ENCODE results near the gene SHOC2. TPM values are rescaled to one million over a fixed set of nuclear protein-coding genes. Genes with fewer than 3 reads are reported as not detected.

SHOC2 gene
- total and polyA plus RNA-seq, 2 of the 8 experiments (the other 6 are each of a cell fraction or from before 2014, with no cell fraction given), result 7.6 to 28.2 TPM

DNA sequence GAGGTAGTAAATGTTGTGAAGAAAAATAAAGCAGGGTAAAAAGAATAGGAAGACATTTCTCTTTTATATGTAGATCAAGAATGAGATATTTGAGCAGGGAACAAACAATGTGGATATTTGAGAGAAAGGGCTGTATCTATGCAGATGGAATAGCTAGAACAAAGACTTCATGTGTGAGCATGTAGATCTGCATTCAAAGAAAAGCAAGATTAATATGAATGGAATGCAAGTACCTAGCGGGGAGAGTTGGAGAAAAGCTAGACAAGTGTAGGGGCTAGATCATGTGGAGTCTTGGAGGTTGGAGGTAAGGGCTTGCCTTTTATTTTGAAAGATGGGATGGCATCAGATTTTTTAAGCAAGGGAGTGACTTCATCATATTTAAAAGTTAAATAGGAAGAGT lies 27.1 kb downstream of the SHOC2 start:
- H3K36me3 ChIP-seq (ENCODE audit: control insufficient read depth in 2 of 4, insufficient read depth in 4 of 4, low read length in 3 of 4), result no peaks in the 10 kb centered on the region
- no peak overlapping the region for H2BK15ac ChIP-seq (ENCODE audit: low read length)
- H3K23ac ChIP-seq (ENCODE audit: insufficient read length), result no peak overlapping the region
- 74% methylated on average over 1 of the region's 1 CpG; no CpG with 5 or more reads in 1 of the 2 experiments for whole genome bisulfite sequencing, 2 experiments (ENCODE audit: extremely low coverage in 1 of 2, insufficient coverage in 1 of 2, insufficient read length in 1 of 2, insufficient replicate concordance in 2 of 2, low coverage in 1 of 2, low lambda C conversion rate in 2 of 2, missing lambda C conversion rate in 1 of 2)
- H3K4me3 ChIP-seq (ENCODE audit: extremely low read depth in 1 of 4, insufficient read depth in 2 of 4, low read depth in 3 of 4, low read length in 4 of 4), result no peak overlapping the region
- no peak overlapping the region for H2BK120ac ChIP-seq (replicated peaks; ENCODE audit: low read depth, low read length)
- no peak overlapping the region for H3K18ac ChIP-seq (ENCODE audit: extremely low read depth, low read length)
- no peak overlapping the region for H3K27ac ChIP-seq (ENCODE audit: low read depth, low read length)
- no peaks in the 10 kb centered on the region for H3K23me2 ChIP-seq (ENCODE audit: low read depth, low read length)
- no peaks in the 10 kb centered on the region for H3K9me3 ChIP-seq (ENCODE audit: insufficient read depth in 2 of 2, low read depth in 1 of 2, low read length in 1 of 2)
- H3K4me2 ChIP-seq (ENCODE audit: insufficient read depth in 1 of 2, low read depth in 2 of 2, low read length in 2 of 2), result no peak overlapping the region
- H4K5ac ChIP-seq (ENCODE audit: insufficient read length, low read depth, low read length), result no peak overlapping the region
- H2AFZ ChIP-seq (ENCODE audit: low read length), result no peak overlapping the region
- POLR2A ChIA-PET (ENCODE audit: partially characterized antibody), result no interaction called here
- TF ChIP-seq TEAD4 (IDR thresholded peaks at IDR 0.05; ENCODE audit: low read depth, low read length), result no peak
- no peak for TF ChIP-seq SUZ12 (IDR thresholded peaks at IDR 0.05; ENCODE audit: low read length)
- TF ChIP-seq MAFK (IDR thresholded peaks at IDR 0.05; ENCODE audit: low read depth, low read length), result no peak
- TF ChIP-seq EZH2 (IDR thresholded peaks at IDR 0.05; ENCODE audit: low read depth, low read length, severe bottlenecking), result no peak
- TF ChIP-seq CEBPB (IDR thresholded peaks at IDR 0.05; ENCODE audit: low read depth, low read length), result no peak
- TF ChIP-seq TBP (IDR thresholded peaks at IDR 0.05; ENCODE audit: low read depth, low read length), result no peak
- TF ChIP-seq SP4 (IDR thresholded peaks at IDR 0.05; ENCODE audit: low read length), result no peak
- CTCF ChIA-PET (ENCODE audit: partially characterized antibody), result interaction anchor here (0.8 to 1.3 kb wide), 3 partner anchors 49 to 336 kb away, joined by 3 read pairs; no protein-coding TSS in a partner anchor
- H3K79me2 ChIP-seq (ENCODE audit: control insufficient read depth in 1 of 2, insufficient read depth in 2 of 2, low read length in 2 of 2), result peaks cover 0 to 68% of the 10 kb centered on the region in 2 experiments; a peak in 2 of 4 replicates
- H3K79me1 ChIP-seq (ENCODE audit: low read depth, low read length), result peaks cover 5% of the 10 kb centered on the region
- H3K27me3 ChIP-seq (replicated peaks in 1 of 4; ENCODE audit: control insufficient read depth in 3 of 4, extremely low read depth in 1 of 4, insufficient read depth in 3 of 4, low read length in 3 of 4), result no peaks in the 10 kb centered on the region
- no peak overlapping the region for H3K4ac ChIP-seq (replicated peaks; ENCODE audit: insufficient read length, low read depth, low read length)
- no peak overlapping the region for H4K91ac ChIP-seq (replicated peaks; ENCODE audit: insufficient read length, low read length)
- H3K9ac ChIP-seq (replicated peaks in 1 of 4; ENCODE audit: extremely low read depth in 1 of 4, low read depth in 3 of 4, low read length in 3 of 4), result no peak overlapping the region
- H3K4me1 ChIP-seq (replicated peaks in 1 of 4; ENCODE audit: control insufficient read depth in 3 of 4, insufficient read depth in 4 of 4, low read length in 3 of 4), result peaks cover 0 to 4% (median 0%) of the 10 kb centered on the region in 4 experiments; a peak in 1 of 7 replicates
- no peak overlapping the region for H2AK5ac ChIP-seq (ENCODE audit: low read depth, low read length)
- no peak overlapping the region for H4K8ac ChIP-seq (ENCODE audit: extremely low read depth, insufficient read depth, low read length)
- H2BK20ac ChIP-seq (ENCODE audit: low read length), result no peak overlapping the region
- no peak overlapping the region for H2BK5ac ChIP-seq (ENCODE audit: low read depth, low read length)
- FAIRE-seq (no peak), DNase-seq (ENCODE audit: low read depth in 1 of 2, low spot score in 2 of 2) (no peak)
- no peak overlapping the region for H3K56ac ChIP-seq (replicated peaks; ENCODE audit: insufficient read length, low read depth, low read length)
- H3K14ac ChIP-seq (ENCODE audit: insufficient read length), result no peak overlapping the region
- H4K20me1 ChIP-seq (replicated peaks in 1 of 2; ENCODE audit: control insufficient read depth in 1 of 2, insufficient read depth in 2 of 2, low read length in 2 of 2), result peaks cover 0 to 5% of the 10 kb centered on the region in 2 experiments
- H2BK12ac ChIP-seq (ENCODE audit: low read depth, low read length), result no peak overlapping the region

Measured in H1 (cell line).